KBM-7 (cell line): Measurements from ENCODE around the gene ADARB2.
"Not testable (repeated sequence)": the region's sequence is repeated elsewhere in the genome, so short reads cannot be mapped to it uniquely, and the experiment has no call there.

Experiments used
- DNase-seq: peaks from one replicate; pipeline ENCODE4 v3.0.0-alpha.2; 2015
- in situ Hi-C: fragments of 300-500 bp; cut with MboI; formaldehyde crosslinking; loops from 2 replicates; pipeline ENCODE4 v1.14.3; 2020; ENCODE audit warnings: low sequenced_read_pairs, low pct_unique_long_range_greater_than_20kb, mixed read lengths

Gene ADARB2

DNA sequence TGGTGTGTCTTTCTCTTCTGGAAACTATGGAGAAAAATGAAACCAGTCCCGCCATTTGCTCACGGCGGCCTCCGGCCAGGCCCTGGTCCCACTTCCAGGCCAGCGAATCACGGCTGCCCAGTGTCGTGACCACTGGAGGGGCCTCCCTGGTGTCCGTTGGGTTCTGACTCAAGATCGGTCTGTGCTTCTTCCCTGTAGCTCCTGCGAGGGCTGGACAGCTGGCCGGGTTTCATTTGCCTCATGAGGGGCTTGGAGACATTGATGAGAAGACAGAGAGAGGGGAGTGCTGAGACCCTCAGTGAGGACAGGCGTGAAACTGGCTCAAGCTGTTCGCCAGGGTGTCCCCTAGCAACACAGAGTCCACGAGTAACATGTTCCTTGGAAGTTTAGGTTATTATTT, 108.6 kb downstream of the ADARB2 start:
- in situ Hi-C loops, result no loop called here
- no peak for DNase-seq

DNA sequence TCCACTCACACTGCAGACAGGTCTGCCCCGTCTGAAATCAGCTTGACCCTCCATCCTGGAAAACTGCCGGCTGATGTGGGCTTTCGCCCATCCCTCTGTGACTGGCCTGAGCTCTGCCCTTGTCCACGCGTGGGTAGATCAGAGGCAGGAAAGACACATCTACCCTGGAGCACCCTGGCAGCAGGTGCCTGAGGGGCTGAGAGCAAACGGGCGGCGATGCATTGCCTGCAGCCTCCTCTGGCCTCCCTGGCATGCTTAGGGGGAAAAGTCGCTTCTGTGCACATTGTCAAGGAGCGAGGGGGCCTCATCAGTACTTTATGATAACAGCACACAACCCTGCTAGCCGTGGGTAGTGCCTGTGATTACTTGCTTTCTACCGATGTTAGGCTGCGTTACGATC, 109.4 kb downstream of the ADARB2 start:
- no peak for DNase-seq
- in situ Hi-C loops, result no loop called here

DNA sequence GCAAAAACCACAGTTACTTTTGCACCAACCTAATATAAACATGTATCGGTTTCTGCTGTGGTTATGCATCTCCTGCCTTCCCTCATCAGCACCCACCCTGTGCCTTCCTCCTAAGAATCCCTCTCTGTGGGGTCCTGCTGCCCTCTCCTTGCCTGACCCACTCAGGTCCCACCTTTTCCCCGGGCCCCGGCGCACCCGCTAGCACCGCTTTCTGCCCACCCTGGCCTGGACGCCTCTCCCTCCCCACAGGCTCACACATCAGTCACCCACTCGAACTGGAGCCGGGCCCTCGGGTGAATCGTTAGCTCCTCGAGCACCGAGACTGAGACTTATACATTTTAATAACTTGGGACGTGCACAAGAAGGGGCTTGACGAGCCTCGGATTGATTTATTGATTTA, 110.5 kb downstream of the ADARB2 start:
- no peak for DNase-seq
- in situ Hi-C loops, result no loop called here

DNA sequence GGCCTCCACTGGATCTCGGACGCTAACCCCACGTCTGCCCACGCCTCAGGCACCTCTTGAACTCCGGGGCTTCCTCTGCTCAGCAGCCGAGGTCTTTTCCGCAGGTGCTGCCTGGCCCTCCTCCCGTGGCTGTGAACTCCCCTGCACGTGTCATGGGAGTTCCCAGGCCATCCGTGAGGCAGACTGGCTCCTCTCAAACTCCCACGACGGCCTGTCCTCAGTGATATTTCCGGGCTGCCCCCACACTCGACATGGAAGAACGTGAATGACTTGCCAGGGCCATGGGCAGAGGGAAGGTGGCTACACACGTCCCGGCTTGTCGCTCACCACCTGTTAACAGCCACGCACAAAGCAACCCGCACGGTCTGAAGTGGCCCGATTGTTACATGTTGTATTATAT, 110.9 kb downstream of the ADARB2 start:
- in situ Hi-C loops, result no loop called here
- no peak for DNase-seq

DNA sequence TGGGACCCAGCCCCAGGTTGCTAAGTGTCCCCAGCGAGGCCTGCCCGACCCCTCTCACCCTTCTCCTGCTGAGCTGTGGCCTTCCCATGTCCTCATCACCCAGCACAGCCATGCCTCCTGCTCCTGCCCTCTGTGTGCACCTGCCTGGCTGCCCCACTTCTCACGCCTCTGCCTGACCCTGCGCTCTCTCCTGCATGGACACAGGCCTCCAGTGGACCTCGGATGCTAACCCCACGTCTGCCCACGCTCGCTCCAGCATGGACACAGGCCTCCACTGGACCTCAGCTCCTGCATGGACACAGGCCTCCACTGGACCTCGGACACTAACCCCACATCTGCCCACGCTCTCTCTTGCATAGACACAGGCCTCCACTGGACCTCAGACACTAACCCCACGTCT, 111.6 kb downstream of the ADARB2 start:
- in situ Hi-C loops, result no loop called here
- DNase-seq, result no peak

DNA sequence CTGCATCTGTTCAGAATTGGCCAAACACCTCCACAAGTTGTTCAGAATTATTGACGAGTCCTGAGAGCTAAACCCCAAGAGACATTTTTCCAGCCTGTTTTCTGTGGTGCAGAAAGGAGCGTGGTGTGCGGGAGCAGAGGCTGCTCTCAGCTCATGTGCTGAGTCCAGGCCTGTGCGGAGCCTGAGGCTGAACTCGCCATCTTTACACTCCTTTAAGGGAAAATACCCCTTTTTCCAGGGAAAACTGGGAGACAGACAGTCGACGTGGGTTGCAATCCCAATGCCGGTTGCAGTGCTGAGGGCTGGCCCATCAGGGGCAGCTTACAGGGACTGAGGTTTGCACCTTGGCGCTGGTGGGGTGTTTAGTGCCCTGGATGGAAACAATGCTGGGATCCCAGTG, 112.2 kb downstream of the ADARB2 start:
- DNase-seq, result no peak
- in situ Hi-C loops, result no loop called here

DNA sequence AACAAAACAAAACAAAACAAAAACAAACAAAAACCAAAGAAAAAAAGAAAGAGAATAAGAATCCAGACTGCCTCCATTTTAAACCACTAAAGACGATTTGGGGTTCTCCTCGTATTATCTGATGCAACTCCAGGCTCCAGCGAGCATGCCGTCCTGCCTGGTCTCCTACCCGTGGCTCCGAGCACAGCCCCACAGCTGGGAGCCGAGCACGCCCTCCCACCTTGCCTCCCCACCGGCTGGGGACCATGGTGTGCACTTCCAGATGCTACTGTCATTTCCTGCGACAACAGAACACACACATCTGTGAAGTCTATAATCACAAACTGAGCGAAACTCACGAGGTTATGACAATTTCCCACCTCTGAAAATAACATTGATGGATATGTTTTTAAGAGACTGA, 113.1 kb downstream of the ADARB2 start:
- DNase-seq, result no peak
- in situ Hi-C loops, result no loop called here

DNA sequence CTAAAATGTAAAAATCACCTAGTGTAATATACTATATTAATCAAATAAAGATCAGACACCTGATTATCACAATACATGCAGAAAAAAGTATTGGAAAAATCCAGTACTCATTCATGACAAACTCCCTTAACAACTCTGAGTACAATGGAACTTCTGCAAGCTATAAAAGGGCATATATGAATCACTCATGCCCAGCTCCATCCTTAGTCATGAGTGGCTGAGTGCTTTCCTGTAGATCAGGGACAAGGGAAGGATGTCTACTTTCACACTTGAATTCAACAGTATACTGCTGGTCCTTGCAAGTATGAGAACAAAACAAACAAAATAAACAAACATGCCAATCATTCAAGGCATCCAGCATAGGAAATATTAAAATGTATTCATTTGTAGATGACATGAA, 116.5 kb downstream of the ADARB2 start:
- in situ Hi-C loops, result no loop called here

DNA sequence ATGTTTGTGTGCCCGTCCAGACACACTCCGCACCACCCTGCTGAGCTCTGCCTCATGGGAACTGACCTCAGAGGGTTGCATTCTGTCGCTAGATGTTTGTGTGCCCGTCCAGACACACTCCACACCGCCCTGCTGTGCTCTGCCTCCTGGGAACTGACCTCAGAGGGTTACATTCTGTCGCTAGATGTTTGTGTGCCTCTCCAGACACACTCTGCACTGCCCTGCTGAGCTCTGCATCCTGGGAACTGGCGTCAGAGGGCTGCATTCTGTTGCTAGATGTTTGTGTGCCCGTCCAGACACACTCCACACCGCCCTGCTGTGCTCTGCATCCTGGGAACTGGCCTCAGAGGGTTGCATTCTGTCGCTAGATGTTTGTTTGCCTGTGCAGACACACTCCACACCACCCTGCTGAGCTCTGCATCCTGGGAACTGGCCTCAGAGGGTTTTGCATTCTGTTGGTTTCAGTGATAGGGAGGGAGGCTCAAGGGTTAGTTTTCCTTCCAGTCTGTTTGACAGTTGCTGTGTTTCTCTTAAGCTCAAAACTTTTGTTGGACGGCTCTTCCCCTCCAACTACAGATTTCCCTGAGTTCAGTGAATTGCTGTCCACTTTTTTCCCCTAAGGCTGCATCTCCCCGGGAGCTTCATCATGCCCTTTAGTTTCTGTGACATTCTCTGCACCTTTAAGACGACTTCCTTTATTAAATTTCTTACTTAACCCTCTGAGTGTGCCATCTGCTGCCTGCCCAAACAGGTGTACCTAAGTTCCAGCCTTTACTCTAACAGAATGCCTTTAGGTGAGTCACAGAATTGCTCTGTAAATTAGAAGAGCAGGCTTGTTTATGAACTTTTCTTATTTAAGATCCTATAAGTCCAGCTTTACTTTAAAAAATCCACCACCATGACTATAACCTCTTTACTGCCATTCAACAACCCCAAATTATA, 119.7 kb downstream of the ADARB2 start:
- in situ Hi-C loops, DNase-seq: not testable (repeated sequence)

More for the DNA sequence above, 116.5 kb downstream of the ADARB2 start:
- DNase-seq, result no peak

DNA sequence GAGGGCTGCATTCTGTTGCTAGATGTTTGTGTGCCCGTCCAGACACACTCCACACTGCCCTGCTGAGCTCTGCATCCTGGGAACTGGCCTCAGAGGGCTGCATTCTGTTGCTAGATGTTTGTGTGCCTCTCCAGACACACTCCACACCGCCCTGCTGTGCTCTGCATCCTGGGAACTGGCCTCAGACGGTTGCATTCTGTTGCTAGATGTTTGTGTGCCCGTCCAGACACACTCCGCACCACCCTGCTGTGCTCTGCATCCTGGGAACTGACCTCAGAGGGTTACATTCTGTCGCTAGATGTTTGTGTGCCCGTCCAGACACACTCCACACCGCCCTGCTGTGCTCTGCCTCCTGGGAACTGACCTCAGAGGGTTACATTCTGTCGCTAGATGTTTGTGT, 120.6 kb downstream of the ADARB2 start:
- in situ Hi-C loops, DNase-seq: not testable (repeated sequence)

DNA sequence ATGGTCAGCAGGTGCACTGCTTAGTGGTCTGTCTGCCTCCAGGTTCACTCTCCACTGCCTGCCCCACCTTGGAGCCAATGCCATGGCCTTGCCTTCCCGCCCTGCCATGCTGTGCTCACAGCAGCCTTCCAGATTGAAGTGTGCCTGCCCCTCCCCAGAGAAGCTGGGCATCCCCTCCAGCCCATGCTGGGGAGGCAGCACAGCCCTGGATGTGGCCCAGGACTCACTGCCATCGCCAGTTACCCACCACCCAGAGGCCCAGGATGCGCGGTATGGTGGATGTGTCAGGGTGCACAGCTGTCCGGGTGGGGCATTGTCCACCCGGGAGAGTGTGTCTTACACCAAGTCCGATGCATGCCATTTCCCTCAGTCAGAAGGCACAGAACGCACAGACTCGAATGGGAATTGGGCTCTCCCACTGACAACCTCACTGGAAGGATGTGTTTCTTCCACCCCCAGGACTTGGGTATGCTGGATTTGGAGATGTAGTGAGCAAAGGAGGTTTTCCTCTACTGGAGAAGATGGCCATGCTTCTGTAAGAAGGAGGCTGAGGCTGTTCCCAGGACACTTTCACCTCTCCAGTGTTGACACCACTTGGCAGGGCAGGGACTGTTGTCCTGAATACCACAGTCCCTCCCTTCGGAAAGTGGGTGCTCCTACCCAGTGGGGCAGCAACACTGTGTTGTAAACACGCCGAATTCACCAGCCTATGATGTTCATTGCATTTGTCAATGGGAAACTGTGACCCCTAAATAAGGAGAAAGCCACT, 122.0 kb downstream of the ADARB2 start:
- in situ Hi-C loops, result no loop called here
- DNase-seq, result no peak

DNA sequence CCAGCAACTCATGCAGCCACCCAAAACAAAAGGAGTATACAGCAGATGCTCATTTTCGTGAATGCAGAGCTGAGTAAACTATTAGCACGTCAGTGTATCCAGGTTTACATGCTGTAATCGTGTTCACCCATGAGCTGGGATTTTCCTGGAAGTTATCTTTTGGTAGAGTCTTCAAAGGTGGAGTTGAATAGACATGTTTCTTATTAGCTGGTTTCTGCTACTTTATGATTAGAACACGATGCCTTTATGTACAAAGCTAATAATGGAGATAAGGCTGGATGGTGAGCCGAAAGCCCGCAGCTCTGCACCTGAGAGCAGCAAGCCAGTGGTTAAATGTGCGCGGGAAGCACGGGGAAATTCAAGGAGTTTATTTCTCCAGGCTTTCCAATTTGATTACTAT, 123.8 kb downstream of the ADARB2 start:
- no peak for DNase-seq
- in situ Hi-C loops, result no loop called here

DNA sequence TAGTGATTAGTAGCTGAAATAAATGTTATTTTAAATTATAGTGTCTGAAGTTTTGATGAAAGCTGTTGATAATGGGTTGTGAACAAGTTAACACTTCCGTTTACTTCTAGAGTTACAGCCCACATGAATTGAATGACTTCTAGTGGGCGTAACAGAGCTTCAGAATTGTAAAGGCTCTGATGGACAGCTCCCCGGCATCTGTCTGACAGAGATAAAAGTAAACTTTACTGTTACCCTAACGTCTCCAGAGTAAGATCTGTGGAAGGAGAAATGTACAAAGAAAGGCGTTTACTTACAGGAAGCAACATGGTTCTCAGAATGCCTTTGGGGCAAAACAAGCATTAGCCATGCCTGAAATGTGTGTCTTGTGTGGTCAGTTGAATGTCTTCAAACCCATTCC, 124.4 kb downstream of the ADARB2 start:
- no peak for DNase-seq
- in situ Hi-C loops, result no loop called here

DNA sequence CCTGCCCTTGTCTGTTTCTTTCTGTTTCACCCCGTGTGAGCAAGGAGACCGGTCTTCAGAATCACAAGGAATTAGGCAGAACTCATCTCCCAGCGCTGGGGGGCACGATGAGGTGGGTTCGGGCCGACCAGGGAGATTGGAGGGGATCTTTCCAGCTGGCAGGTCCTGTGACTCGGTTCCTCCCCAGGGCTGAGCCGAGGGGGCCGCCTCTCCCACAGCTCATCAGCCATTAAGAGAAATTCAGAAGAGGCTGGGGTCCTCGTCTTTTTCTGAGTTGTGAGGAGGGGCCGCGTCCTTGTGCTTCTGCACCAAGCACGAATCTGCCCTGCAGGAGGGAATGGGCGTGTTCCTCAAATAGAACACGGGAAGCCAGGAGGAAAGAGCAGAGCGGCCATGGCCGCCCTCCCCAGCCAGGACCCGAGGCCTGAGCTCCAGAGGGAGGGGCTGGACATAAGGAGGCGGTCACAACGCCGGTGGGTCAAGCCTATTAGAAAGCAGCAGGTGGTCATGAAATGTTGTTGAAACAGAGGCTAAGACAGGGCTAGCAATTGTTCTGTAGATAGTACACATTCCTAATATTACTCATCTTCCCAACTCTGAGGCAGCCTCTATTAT, 125.3 kb downstream of the ADARB2 start:
- in situ Hi-C loops, result no loop called here
- no peak for DNase-seq

DNA sequence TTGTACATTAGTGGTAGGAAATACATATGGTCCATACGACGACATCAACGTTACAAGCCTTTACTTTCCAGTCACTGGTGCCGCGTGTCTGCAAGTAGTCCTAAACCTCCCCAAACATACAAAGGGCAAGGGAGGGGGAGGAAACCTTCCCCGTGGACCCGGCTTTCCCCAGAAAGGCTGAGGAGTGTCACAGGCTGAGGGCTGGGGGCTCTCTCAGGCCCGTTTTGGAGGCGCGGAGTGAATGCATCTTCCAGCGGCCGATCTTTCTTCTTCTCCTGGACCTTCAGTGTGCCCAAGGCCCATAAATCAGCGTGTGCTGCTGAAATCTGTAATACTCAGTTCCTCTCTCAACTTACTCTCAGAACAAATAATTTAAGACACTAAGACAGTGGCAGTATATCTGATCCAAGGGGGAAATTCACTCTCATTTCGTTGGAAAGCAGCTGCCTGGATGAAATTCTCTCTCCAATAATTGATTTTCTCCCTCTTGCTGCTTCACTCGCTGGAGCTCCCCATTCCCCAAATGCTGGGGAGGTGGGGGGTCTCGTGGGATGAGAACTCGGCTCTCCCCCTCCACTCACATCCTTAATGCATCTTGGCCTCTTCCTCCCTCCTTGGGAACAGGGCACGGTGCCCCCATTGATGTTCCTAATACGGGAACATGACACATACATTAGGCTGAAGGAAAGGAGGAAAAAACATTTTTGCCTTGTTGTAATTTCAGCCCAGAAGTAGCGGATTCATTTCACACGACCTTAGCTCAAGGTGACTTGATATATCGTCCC, 126.1 kb downstream of the ADARB2 start:
- in situ Hi-C loops, result no loop called here
- no peak for DNase-seq

DNA sequence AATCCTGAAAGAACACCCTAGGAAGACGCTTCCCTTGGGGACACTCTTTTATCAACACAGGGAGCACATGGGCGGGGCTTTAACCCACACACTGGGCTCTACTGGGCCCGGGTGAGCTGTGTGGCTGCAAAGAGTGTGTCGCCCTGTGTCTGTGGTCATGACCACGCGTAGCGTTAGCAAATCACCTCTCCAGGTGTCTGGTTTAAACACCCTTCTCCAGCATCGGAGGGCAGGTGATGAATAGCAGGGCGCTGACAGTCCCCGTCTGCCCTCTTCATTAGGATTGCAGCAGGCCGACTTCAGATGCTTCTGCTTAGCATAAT, 127.7 kb downstream of the ADARB2 start:
- no peak for DNase-seq
- in situ Hi-C loops, result no loop called here

DNA sequence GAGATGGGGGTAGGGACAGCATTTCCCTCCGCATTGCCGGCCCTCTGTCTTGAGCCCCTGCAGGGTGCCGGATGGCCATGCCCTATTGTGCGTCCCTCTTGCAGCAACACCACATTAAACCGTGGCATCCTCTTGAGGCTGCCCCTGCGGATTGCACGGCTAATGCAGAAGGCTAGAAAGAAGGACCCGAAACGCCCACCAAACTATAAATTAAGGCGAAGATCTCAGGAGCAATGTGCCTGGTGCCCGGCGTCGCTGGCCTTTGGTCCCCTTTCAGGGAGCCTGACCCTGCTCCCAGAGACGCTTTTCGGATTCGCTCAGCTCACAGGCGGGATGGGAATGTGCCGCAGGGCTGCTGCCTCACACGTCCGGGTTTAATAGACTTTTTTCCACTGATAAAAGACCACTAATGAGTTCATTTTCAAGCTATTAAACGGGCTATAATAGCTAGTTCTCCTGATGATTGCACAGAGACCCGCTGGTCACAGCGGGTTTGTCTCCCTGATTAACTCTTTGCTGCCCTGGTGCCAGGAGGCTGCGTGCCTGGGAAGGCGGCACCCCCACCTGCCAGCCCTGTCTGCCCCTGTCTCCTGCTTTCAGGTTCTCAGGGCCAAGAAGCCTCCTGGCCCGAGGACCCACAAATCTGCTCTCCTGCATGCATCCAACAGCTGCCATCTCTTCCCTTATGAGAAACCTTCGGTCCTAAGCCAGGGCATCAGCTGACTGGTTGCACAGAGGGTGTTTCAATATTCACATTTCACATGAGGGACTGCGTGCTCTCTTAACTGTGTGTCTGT, 128.3 kb downstream of the ADARB2 start:
- in situ Hi-C loops, result no loop called here
- DNase-seq, result no peak

DNA sequence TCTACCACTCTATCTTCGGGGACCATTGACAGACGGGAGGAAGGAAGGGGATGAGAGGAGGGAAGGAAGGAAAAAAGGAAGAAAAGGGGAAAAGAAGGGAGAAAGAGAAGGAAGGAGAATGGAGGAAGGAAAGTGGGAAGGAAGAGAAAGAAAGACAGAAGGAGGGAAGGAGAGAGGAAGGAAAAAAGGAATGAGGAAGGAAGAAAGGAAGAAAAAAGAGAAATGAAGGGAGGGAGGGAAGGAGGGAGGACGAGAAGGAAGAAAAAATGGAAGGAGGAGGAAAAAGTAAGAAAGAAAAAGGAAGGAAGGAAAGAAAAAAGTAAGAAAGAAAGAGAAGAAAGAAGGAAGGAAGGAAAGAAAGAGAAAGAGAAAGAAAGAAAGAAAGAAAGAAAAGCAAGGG, 128.9 kb downstream of the ADARB2 start:
- in situ Hi-C loops, result no loop called here
- no peak for DNase-seq

DNA sequence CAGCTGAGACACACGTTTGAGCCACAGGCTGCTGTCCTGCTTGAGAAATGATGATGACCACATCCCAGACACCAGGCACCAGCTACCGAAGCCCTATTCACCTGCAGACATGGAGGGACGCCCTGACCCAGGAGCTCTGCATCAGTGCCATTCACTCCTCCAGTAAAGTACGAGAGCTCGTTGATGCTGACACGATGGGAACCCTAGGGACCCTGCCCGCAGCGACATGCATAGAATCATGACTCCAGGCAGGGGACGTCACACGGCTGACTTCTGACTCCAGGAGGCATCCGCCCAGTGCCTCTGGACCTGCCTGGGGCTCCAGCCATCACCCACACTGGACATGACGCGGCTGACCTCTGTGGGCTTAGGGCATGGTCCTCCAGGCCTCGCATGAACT, 129.9 kb downstream of the ADARB2 start:
- DNase-seq, result no peak
- in situ Hi-C loops, result no loop called here
